BE2C (cell line): ENCODE measurements around the gene NRDC.

ENCODE experiments used
- DNase-seq: peaks from one replicate; pipeline ENCODE4 v3.0.0-alpha.2; 2020
- H3K27me3 ChIP-seq: fragments of 250-450 bp; sonication (Bioruptor Pico); 2 replicates; pipeline ENCODE4 v1.5.1; 2020; ENCODE audit warnings: mild to moderate bottlenecking
- H3K36me3 ChIP-seq: fragments of 250-450 bp; sonication (Bioruptor Pico); 2 replicates; pipeline ENCODE4 v1.5.1; 2020; ENCODE audit warnings: mild to moderate bottlenecking
- H3K4me1 ChIP-seq: fragments of 250-450 bp; sonication (Bioruptor Pico); 2 replicates; pipeline ENCODE4 v1.5.1; 2020
- H3K4me3 ChIP-seq: 2 replicates; pipeline ENCODE4 v1.5.1; 2011; ENCODE audit warnings: low read depth, low read length
- H3K9me3 ChIP-seq: fragments of 250-450 bp; sonication (Bioruptor Pico); 2 replicates; pipeline ENCODE4 v1.5.1; 2020
- CTCF ChIP-seq: IDR thresholded peaks from 2 replicates; pipeline ENCODE4 v1.5.1; 2012; ENCODE audit warnings: mild to moderate bottlenecking, low read depth, low read length

The NRDC gene

GRCh38 chr1:51792864-51793263, 85.7 kb downstream of the NRDC start:
- H3K36me3 ChIP-seq: peaks cover 23% of the 10 kb centered on the region
- no peak for TF ChIP-seq CTCF
- no peaks in the 10 kb centered on the region for H3K27me3 ChIP-seq
- no peak for DNase-seq
- no peaks in the 10 kb centered on the region for H3K9me3 ChIP-seq
- H3K4me3 ChIP-seq: no peak overlapping the region
- H3K4me1 ChIP-seq: no peaks in the 10 kb centered on the region

- TF ChIP-seq CTCF: no peak
- Histone ChIP-seq H3K27me3 (no peaks in the 10 kb centered on the region), H3K4me3 (no peak overlapping the region), H3K36me3 (peaks cover 24% of the 10 kb centered on the region), H3K4me1 (no peaks in the 10 kb centered on the region), H3K9me3 (no peaks in the 10 kb centered on the region)
- DNase-seq: no peak
Observed at GRCh38 chr1:51791888-51792287, 86.6 kb downstream of the NRDC start.

GRCh38 chr1:51790385-51790784, 88.1 kb downstream of the NRDC start:
- no peak for TF ChIP-seq CTCF
- no peaks in the 10 kb centered on the region for H3K27me3 ChIP-seq
- H3K9me3 ChIP-seq: no peaks in the 10 kb centered on the region
- no peaks in the 10 kb centered on the region for H3K4me1 ChIP-seq
- no peak for DNase-seq
- H3K4me3 ChIP-seq: no peak overlapping the region
- H3K36me3 ChIP-seq: peaks cover 27% of the 10 kb centered on the region

- no peak for DNase-seq
- TF ChIP-seq CTCF: no peak
- H3K4me1 ChIP-seq: no peaks in the 10 kb centered on the region
- no peaks in the 10 kb centered on the region for H3K27me3 ChIP-seq
- no peak overlapping the region for H3K4me3 ChIP-seq
- H3K9me3 ChIP-seq: no peaks in the 10 kb centered on the region
- peaks cover 26% of the 10 kb centered on the region for H3K36me3 ChIP-seq
Observed at GRCh38 chr1:51789342-51789741, 89.2 kb downstream of the NRDC start.

GRCh38 chr1:51788938-51789337, 89.6 kb downstream of the NRDC start:
- peaks cover 26% of the 10 kb centered on the region for H3K36me3 ChIP-seq
- no peak overlapping the region for H3K4me3 ChIP-seq
- H3K4me1 ChIP-seq: no peaks in the 10 kb centered on the region
- no peak for DNase-seq
- no peaks in the 10 kb centered on the region for H3K27me3 ChIP-seq
- no peak for TF ChIP-seq CTCF
- H3K9me3 ChIP-seq: no peaks in the 10 kb centered on the region

GRCh38 chr1:51784997-51785421, 93.5 kb downstream of the NRDC start:
- Histone ChIP-seq H3K4me3 (no peak overlapping the region), H3K9me3 (no peaks in the 10 kb centered on the region), H3K27me3 (no peaks in the 10 kb centered on the region), H3K4me1 (no peaks in the 10 kb centered on the region), H3K36me3 (peaks cover 18% of the 10 kb centered on the region)
- DNase-seq: no peak
- TF ChIP-seq CTCF: no peak
